ENCODE results near the gene KIF26B.
"Not testable (repeated sequence)": the region's sequence is repeated elsewhere in the genome, so short reads cannot be mapped to it uniquely, and the experiment has no call there.

KIF26B gene

DNA sequence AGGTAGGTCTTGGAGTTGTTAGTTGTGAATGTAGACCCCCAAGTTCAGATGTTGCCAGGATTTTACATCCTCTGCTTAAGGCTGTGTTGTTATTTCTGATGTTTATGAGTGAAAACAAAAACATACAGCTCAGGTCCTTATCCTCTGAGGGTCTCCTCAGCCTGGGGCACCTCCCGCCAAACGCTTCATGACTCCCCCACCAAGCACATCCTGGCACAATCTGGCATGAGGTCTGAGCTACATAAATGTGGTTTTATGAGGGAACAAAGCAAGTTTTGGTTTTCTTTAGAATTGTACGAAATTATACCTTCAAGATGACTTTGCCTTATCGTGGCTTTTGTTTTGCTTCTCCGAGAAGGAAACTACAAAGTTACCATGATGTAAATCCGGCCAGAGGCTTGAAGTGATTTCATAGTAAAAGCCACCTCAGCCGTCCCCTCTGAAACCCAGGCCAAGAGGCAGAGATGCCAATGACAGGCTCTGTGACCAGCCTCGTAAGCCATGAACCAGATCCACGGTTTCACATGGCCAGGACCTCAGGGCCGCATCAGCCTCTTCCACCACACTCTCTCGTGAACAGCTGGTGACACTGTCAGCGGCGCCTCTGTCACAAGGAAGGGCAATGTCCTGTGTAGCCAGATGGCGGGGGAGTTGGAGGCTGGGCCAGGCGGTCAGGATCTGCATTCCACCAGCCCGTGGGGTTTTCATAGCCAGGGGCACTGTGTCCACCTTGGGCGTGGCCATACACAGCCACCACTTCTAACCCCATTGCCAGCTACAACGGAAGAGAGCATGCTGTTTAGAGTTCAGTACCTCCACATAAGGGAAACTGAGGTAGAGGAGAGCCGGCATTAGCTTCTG lies 199.4 kb downstream of the KIF26B start:
- ChIA-PET POLR2A (ENCODE audit: low non-redundant PET) (no interaction called here), CTCF (interaction anchor here (0.6 kb wide), 1 partner anchor 446 kb away, joined by 3 read pairs; no protein-coding TSS in a partner anchor)
- no peak overlapping the region for H3K27ac ChIP-seq
- DNase-seq (ENCODE audit: low spot score): no peak
- TF ChIP-seq, protein P1, sequence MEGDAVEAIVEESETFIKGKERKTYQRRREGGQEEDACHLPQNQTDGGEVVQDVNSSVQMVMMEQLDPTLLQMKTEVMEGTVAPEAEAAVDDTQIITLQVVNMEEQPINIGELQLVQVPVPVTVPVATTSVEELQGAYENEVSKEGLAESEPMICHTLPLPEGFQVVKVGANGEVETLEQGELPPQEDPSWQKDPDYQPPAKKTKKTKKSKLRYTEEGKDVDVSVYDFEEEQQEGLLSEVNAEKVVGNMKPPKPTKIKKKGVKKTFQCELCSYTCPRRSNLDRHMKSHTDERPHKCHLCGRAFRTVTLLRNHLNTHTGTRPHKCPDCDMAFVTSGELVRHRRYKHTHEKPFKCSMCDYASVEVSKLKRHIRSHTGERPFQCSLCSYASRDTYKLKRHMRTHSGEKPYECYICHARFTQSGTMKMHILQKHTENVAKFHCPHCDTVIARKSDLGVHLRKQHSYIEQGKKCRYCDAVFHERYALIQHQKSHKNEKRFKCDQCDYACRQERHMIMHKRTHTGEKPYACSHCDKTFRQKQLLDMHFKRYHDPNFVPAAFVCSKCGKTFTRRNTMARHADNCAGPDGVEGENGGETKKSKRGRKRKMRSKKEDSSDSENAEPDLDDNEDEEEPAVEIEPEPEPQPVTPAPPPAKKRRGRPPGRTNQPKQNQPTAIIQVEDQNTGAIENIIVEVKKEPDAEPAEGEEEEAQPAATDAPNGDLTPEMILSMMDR (conservative IDR thresholded peaks at IDR 0.05; ENCODE audit: low read depth): no peak

DNA sequence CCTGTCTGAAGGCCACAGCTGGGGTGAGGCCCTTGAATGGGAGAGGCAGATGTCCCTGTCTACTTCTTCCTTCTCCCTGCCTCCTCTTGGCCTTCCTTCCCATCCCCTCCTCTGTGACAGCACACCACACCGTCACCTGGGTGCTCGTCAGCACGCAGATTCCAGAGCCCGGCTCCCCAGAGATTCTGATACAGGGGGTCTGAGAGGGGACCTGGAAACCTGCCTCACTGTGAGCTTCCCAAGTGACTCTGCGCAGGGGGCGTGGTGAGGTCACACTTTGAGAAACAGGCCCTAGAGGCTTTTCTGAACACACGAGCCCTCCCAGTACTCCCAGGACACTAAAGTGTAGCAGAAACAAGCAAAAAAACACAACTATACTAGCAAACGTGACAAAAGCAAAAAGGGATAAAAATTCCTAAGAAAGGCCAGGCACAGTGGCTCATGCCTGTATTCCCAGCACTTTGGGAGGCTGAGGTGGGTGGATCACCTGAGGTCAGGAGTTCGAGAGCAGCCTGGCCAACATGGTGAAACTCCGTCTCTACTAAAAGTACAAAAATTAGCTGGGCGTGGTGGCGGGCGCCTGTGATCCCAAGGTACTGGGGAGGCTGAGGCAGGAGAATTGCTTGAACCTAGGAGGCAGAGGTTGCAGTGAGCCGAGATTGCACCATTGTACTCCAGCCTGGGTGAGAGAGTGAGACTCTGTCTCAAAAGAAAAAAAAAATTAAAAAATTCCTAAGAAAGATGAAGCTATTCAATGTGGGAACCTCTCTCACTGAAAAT lies 201.3 kb downstream of the KIF26B start:
- POLR2A ChIA-PET (ENCODE audit: low non-redundant PET); H3K27ac ChIP-seq; DNase-seq (ENCODE audit: low spot score); CTCF ChIA-PET: not testable (repeated sequence)

DNA sequence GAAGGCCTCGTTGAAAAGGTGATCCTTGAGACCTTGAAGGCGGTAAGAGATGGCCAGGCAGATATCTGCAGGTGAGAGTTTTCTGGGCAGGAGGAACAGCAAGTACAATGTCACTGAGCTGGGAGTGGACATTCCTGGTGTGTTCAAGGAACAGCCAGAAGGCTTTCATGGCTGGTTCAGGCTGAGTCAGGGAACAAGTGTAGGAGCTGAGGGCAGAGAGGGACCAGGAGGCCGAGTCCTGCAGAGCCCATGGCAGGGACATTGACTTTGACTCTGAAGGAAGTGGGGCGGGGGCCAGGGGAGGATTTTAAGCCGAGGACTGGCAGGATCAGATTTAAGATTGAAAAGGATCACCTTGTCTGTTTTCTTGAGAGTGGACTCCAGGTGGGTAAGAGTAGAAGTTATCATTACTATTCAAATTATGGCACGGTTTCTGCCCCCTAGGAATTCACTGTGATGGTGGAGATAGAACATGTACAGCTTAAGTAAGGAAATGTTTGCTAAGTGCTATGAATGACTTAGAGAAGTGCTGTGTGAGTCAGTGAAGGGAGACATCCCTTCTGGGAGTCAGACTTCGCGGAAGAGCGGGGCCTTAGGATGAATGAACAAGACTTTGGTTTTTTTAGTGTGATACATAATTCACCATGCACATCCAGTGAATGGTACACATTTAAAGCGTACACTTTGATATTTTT lies 202.3 kb downstream of the KIF26B start:
- H3K27ac ChIP-seq: no peak overlapping the region
- ChIA-PET CTCF (no interaction called here), POLR2A (ENCODE audit: low non-redundant PET) (no interaction called here)
- TF ChIP-seq, protein P1 (conservative IDR thresholded peaks at IDR 0.05; ENCODE audit: low read depth): no peak
- no peak for DNase-seq (ENCODE audit: low spot score)

DNA sequence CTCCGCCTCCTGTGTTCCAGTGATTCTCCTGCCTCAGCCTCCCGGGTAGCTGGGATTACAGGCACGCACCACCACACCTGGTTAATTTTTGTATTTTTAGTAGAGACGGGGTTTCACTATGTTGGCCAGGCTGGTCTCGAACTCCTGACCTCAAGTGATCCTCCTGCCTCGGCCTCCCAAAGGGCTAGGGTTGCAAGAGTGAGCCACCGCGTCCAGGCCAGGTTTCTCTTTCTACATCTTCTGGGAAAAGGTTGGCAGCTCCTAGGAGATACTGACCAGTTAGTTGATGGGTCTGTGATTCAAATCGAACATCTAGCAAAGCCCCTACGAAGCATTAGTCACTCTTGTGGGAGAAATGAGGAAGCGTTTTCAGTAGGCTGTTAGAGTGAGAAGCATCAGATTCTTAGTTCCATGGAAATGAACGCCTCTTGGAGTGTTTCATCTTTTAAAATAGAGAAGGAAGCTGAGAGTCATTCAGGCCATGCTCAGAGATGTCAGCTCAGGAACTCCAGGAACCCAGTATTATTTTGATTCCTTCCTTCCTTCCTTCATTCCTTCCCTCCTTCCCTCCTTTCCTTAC lies 204.4 kb downstream of the KIF26B start:
- DNase-seq (ENCODE audit: low spot score); H3K27ac ChIP-seq; CTCF ChIA-PET; POLR2A ChIA-PET (ENCODE audit: low non-redundant PET): not testable (repeated sequence)

DNA sequence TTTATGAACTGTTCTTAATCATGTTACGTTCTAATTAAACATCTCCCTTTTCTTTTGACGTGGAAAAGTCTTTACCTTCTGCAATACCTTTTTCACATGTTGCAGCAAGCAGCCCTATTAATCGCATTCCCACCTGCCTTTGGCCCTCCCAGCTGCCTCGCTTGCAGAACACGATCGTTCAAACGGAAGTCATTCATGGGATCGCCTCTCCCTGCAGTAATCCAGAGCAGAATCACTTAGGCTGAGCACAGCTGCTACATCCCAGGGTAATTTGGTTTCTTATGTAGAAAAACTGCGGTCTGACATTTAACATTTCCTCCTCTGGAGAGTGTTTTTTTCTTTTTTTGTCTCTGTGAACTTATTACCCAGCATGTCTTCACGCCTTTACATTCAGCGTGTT lies 206.3 kb downstream of the KIF26B start:
- CTCF ChIA-PET: no interaction called here
- POLR2A ChIA-PET (ENCODE audit: low non-redundant PET): no interaction called here
- TF ChIP-seq, protein P1 (conservative IDR thresholded peaks at IDR 0.05; ENCODE audit: low read depth): no peak
- H3K27ac ChIP-seq: no peak overlapping the region
- no peak for DNase-seq (ENCODE audit: low spot score)

DNA sequence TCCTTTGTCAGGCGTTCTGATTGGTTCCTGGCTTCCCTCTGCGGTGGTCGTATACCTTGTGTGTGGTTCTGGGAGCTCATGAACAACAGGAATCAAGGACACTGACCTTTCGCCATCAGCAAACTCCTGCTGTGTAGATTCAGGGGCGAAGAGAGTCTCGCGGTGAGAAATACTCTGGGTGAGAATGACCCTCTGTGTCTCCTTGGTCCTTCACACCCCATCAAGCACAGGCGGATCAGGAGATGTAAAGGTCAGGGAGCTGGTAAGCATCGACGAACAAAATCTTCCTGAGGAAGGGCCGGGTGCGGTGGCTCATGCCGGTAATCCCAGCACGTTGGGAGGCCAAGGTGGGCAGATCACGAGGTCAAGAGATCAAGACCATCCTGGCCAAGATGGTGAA lies 207.2 kb downstream of the KIF26B start:
- POLR2A ChIA-PET (ENCODE audit: low non-redundant PET): no interaction called here
- no peak overlapping the region for H3K27ac ChIP-seq
- no peak for DNase-seq (ENCODE audit: low spot score)
- CTCF ChIA-PET: no interaction called here
- TF ChIP-seq, protein P1 (conservative IDR thresholded peaks at IDR 0.05; ENCODE audit: low read depth): no peak

DNA sequence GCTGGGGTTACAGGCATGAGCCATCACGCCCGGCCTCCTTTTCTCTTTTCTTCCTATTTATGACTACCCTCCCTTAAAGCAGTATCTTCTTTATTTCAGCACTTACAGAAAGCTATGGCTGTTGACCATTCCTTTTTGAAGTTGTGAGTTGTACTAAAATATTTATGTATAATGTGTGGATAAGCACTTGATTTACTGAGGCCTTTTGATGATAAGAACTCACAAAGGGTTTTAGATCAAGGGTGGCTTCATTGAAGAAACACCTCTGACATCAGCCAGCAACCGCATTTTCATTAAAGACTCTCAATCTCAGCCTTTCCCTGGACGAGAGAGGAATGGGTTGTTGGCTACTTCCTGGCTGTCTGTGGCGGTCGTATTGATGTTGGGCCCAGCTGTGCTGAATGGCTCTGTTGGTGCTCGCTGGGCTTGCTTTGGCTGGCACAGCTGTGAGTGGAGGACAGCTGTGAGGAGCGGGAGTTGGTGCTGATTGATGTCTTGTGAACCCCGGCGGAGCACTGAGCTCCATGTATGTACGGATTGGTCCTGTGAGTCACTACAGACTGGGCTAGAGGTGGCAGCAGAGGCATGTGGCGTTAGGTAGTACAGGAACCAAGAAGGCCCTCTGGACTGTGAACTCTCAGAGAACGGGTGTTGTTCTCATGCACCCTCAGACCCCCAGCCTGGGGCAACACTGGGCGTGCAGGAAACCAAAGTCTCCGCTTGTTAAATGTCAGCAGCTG lies 208.8 kb downstream of the KIF26B start:
- POLR2A ChIA-PET (ENCODE audit: low non-redundant PET): no interaction called here
- TF ChIP-seq, protein P1 (conservative IDR thresholded peaks at IDR 0.05; ENCODE audit: low read depth): no peak
- no peak for DNase-seq (ENCODE audit: low spot score)
- CTCF ChIA-PET: no interaction called here
- H3K27ac ChIP-seq: no peak overlapping the region
